ENCODE results near the gene HSPA12A. TPM values are rescaled to one million over a fixed set of nuclear protein-coding genes. Genes with fewer than 3 reads are reported as not detected.

HSPA12A gene
- polyA plus RNA-seq, 2 of the 4 experiments (the other 2 are of a cell fraction): 16.9 to 17.0 TPM

- H3K9me3 ChIP-seq: no peaks in the 10 kb centered on the region
- no peak for ATAC-seq
- 87% methylated on average over 9 of the region's 9 CpGs for WGBS (ENCODE audit: missing lambda C conversion rate)
- POLR2A ChIA-PET: no interaction called here
- no peaks in the 10 kb centered on the region for H3K4me1 ChIP-seq
- no peak for FAIRE-seq
- CTCF ChIA-PET: interaction anchor here (0.9 to 7.2 kb wide), 4 partner anchors 8 to 476 kb away, joined by 4 to 33 read pairs (median 18); no protein-coding TSS in a partner anchor
- TF ChIP-seq MAZ (IDR thresholded peaks at IDR 0.05; ENCODE audit: borderline replicate concordance, low read depth, low read length) (no peak), TFCP2L1 (CRISPR knock-in tag; IDR thresholded peaks at IDR 0.05) (no peak), JUN (IDR thresholded peaks at IDR 0.05) (no peak)
- no peak overlapping the region for H3K4me2 ChIP-seq
- H3K27ac ChIP-seq: no peak overlapping the region
- no peak overlapping the region for H3K4me3 ChIP-seq
- no peak for DNase-seq (ENCODE audit: low read depth in 1 of 2, low spot score in 1 of 2)
Measured at GRCh38 chr10:116699049-116699448, 43.3 kb downstream of the HSPA12A start.

- Histone ChIP-seq H3K4me2 (no peak overlapping the region), H3K27ac (no peak overlapping the region), H3K9me3 (no peaks in the 10 kb centered on the region), H3K4me3 (no peak overlapping the region), H3K4me1 (no peaks in the 10 kb centered on the region)
- DNase-seq (ENCODE audit: low read depth in 1 of 2, low spot score in 1 of 2) (no peak), ATAC-seq (0 out of 6 replicates have a peak, but pooled peaks of 1 of the 2 experiments have one; percentile 36), FAIRE-seq (no peak)
- POLR2A ChIA-PET: no interaction called here
- CTCF ChIA-PET: interaction anchor here (3.7 to 7.2 kb wide), 2 partner anchors 15 to 89 kb away, joined by 32 to 33 read pairs; no protein-coding TSS in a partner anchor
- no peak for TF ChIP-seq KDM5A (IDR thresholded peaks at IDR 0.05)
- WGBS (ENCODE audit: missing lambda C conversion rate): 90% methylated on average over 9 of the region's 9 CpGs
Measured at GRCh38 chr10:116698364-116698763, 44.0 kb downstream of the HSPA12A start.

GRCh38 chr10:116697816-116698215, 44.5 kb downstream of the HSPA12A start:
- POLR2A ChIA-PET: no interaction called here
- TF ChIP-seq ZSCAN20 (CRISPR knock-in tag; IDR thresholded peaks at IDR 0.05) (no peak), TP53 (CRISPR knock-in tag; IDR thresholded peaks at IDR 0.05) (no peak), SREBF2 (IDR thresholded peaks at IDR 0.05) (no peak), JUN (IDR thresholded peaks at IDR 0.05) (no peak), FOXS1 (CRISPR knock-in tag; IDR thresholded peaks at IDR 0.05) (no peak), USF2 (IDR thresholded peaks at IDR 0.05) (no peak), CBX8 (IDR thresholded peaks at IDR 0.05) (no peak), KDM5A (IDR thresholded peaks at IDR 0.05) (no peak), RCOR1 (IDR thresholded peaks at IDR 0.05; ENCODE audit: low read depth, low read length) (no peak), CBX2 (IDR thresholded peaks at IDR 0.05; ENCODE audit: borderline replicate concordance, low read depth) (no peak), ELK1 (IDR thresholded peaks at IDR 0.05; ENCODE audit: low read depth, low read length) (no peak), ZFP36 (IDR thresholded peaks at IDR 0.05; ENCODE audit: borderline replicate concordance, partially characterized antibody) (no peak), NR3C1 (IDR thresholded peaks at IDR 0.05) (no peak), CHD4 (IDR thresholded peaks at IDR 0.05; ENCODE audit: borderline replicate concordance) (no peak)
- WGBS (ENCODE audit: missing lambda C conversion rate): 83% methylated on average over 7 of the region's 7 CpGs

GRCh38 chr10:116696919-116697318, 45.4 kb downstream of the HSPA12A start:
- no peak overlapping the region for H3K27ac ChIP-seq
- ChIA-PET POLR2A (no interaction called here), CTCF (interaction anchor here (0.6 to 7.2 kb wide), 7 partner anchors 9 to 291 kb away, joined by 3 to 33 read pairs (median 3); no protein-coding TSS in a partner anchor)
- no peak overlapping the region for H3K4me2 ChIP-seq
- no peak for ATAC-seq
- H3K4me1 ChIP-seq: no peaks in the 10 kb centered on the region
- no peak for DNase-seq (ENCODE audit: low read depth in 1 of 2, low spot score in 1 of 2)
- no peak for FAIRE-seq
- TF ChIP-seq FOSB (CRISPR knock-in tag; IDR thresholded peaks at IDR 0.05): no peak
- TF ChIP-seq FOSL2 (IDR thresholded peaks at IDR 0.05): no peak
- no peak for TF ChIP-seq FOSL2 (CRISPR knock-in tag; IDR thresholded peaks at IDR 0.05)
- no peak for TF ChIP-seq HDAC2 (IDR thresholded peaks at IDR 0.05)
- no peak for TF ChIP-seq SREBF2 (IDR thresholded peaks at IDR 0.05)
- TF ChIP-seq HOXA7 (CRISPR knock-in tag; IDR thresholded peaks at IDR 0.05): no peak
- TF ChIP-seq CBX2 (IDR thresholded peaks at IDR 0.05; ENCODE audit: borderline replicate concordance, low read depth): no peak
- TF ChIP-seq GATA3 (IDR thresholded peaks at IDR 0.05; ENCODE audit: borderline replicate concordance): no peak
- TF ChIP-seq POLR2AphosphoS2 (conservative IDR thresholded peaks at IDR 0.05; ENCODE audit: low read length): no peak
- no peak for TF ChIP-seq ESRRA (IDR thresholded peaks at IDR 0.05; ENCODE audit: borderline replicate concordance, low read length)
- no peak for TF ChIP-seq ZNF302 (CRISPR knock-in tag; IDR thresholded peaks at IDR 0.05)
- TF ChIP-seq RFX5 (IDR thresholded peaks at IDR 0.05): no peak
- TF ChIP-seq ZSCAN20 (CRISPR knock-in tag; IDR thresholded peaks at IDR 0.05): no peak
- TF ChIP-seq NR3C1 (IDR thresholded peaks at IDR 0.05): no peak
- no peak for TF ChIP-seq ZFP36 (IDR thresholded peaks at IDR 0.05; ENCODE audit: borderline replicate concordance, partially characterized antibody)
- no peak for TF ChIP-seq TFCP2L1 (CRISPR knock-in tag; IDR thresholded peaks at IDR 0.05)
- no peak for TF ChIP-seq EHF (CRISPR knock-in tag; IDR thresholded peaks at IDR 0.05)
- TF ChIP-seq PHF8 (IDR thresholded peaks at IDR 0.05; ENCODE audit: borderline replicate concordance, low read depth): no peak
- no peak for TF ChIP-seq KDM5A (IDR thresholded peaks at IDR 0.05)
- no peak overlapping the region for H3K4me3 ChIP-seq
- 83% methylated on average over 1 of the region's 1 CpG for WGBS (ENCODE audit: missing lambda C conversion rate)
- H3K9me3 ChIP-seq: no peaks in the 10 kb centered on the region

More at GRCh38 chr10:116697816-116698215, 44.5 kb downstream of the HSPA12A start:
- Histone ChIP-seq H3K4me1 (no peaks in the 10 kb centered on the region), H3K27ac (no peak overlapping the region), H3K4me3 (no peak overlapping the region), H3K4me2 (no peak overlapping the region), H3K9me3 (no peaks in the 10 kb centered on the region)
- CTCF ChIA-PET: interaction anchor here (1.4 to 7.2 kb wide), 2 partner anchors 15 to 92 kb away, joined by 3 to 33 read pairs; no protein-coding TSS in a partner anchor
- FAIRE-seq (no peak), DNase-seq (ENCODE audit: low read depth in 1 of 2, low spot score in 1 of 2) (no peak), ATAC-seq (no peak)
